ENCODE measurements around the gene BICDL2. TPM values are rescaled to one million over a fixed set of nuclear protein-coding genes. Genes with fewer than 3 reads are reported as not detected.

Gene BICDL2
- total and polyA plus RNA-seq, 9 of the 15 experiments (the other 6 are each of a cell fraction or from before 2014, with no cell fraction given) = 0.09 to 0.28 (median 0.09) TPM; not detected in 6

- 0 out of 2 replicates have a peak, but pooled peaks have one; percentile 1 for TF ChIP-seq ZBTB2 (IDR thresholded peaks at IDR 0.05)
- no peak for TF ChIP-seq THAP7 (CRISPR knock-in tag; IDR thresholded peaks at IDR 0.05)
- TF ChIP-seq FOXJ3 (CRISPR knock-in tag; IDR thresholded peaks at IDR 0.05) = no peak
- peak; percentile 91 for TF ChIP-seq RB1 (IDR thresholded peaks at IDR 0.05; ENCODE audit: low read depth)
- TF ChIP-seq ZBTB9 (CRISPR knock-in tag; IDR thresholded peaks at IDR 0.05) = no peak; the same call in 1 of the 2 replicates
- TF ChIP-seq ZNF232 (CRISPR knock-in tag; IDR thresholded peaks at IDR 0.05) = no peak
- TF ChIP-seq, protein P1, sequence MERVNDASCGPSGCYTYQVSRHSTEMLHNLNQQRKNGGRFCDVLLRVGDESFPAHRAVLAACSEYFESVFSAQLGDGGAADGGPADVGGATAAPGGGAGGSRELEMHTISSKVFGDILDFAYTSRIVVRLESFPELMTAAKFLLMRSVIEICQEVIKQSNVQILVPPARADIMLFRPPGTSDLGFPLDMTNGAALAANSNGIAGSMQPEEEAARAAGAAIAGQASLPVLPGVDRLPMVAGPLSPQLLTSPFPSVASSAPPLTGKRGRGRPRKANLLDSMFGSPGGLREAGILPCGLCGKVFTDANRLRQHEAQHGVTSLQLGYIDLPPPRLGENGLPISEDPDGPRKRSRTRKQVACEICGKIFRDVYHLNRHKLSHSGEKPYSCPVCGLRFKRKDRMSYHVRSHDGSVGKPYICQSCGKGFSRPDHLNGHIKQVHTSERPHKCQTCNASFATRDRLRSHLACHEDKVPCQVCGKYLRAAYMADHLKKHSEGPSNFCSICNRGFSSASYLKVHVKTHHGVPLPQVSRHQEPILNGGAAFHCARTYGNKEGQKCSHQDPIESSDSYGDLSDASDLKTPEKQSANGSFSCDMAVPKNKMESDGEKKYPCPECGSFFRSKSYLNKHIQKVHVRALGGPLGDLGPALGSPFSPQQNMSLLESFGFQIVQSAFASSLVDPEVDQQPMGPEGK (CRISPR knock-in tag; IDR thresholded peaks at IDR 0.05; ENCODE audit: borderline replicate concordance) = no peak
- TF ChIP-seq KLF13 (tag; IDR thresholded peaks at IDR 0.05; ENCODE audit: borderline replicate concordance, low read depth) = peak; percentile 55
- TF ChIP-seq ZBTB8A (IDR thresholded peaks at IDR 0.05; ENCODE audit: partially characterized antibody) = no peak
- TF ChIP-seq HMGXB4 (CRISPR knock-in tag; IDR thresholded peaks at IDR 0.05) = peak; percentile 89; the same call in 1 of the 2 replicates
- no peak for TF ChIP-seq ZNF696 (CRISPR knock-in tag; conservative IDR thresholded peaks at IDR 0.05)
- no peak for TF ChIP-seq CBX3 (IDR thresholded peaks at IDR 0.05; ENCODE audit: borderline replicate concordance in 1 of 2, low read length in 2 of 2)
- TF ChIP-seq GABPB1 (CRISPR knock-in tag; IDR thresholded peaks at IDR 0.05) = peak; percentile 72; the same call in 1 of the 2 replicates
- no peak for TF ChIP-seq ETV6 (IDR thresholded peaks at IDR 0.05; ENCODE audit: borderline replicate concordance in 1 of 2, low read depth in 2 of 2, low read length in 1 of 2)
- no peak for TF ChIP-seq ETV6 (CRISPR knock-in tag; IDR thresholded peaks at IDR 0.05; ENCODE audit: borderline replicate concordance)
- no peak for TF ChIP-seq MECOM (CRISPR knock-in tag; IDR thresholded peaks at IDR 0.05)
- no peak for TF ChIP-seq ZNF764 (CRISPR knock-in tag; IDR thresholded peaks at IDR 0.05; ENCODE audit: low read depth)
Measured at GRCh38 chr16:3059041-3059722, 22.4 kb upstream of the BICDL2 start (continued).

Measured in K562 (cell line).